WI38 (cell line): ENCODE data around the gene GPRC5D.

ENCODE experiments used
- H3K4me3 ChIP-seq: 2 replicates; pipeline ENCODE4 v1.5.1; 2011; ENCODE audit warnings: low read depth, mild to moderate bottlenecking, control low read depth, low read length
- CTCF ChIP-seq: IDR thresholded peaks from 2 replicates; pipeline ENCODE4 v1.5.1; 2012; ENCODE audit warnings: low read depth, mild to moderate bottlenecking, control low read depth, low read length

Gene GPRC5D

GRCh38 chr12:12952036-12952435, at the start of gene GPRC5D:
GPRC5D (minus strand) TSS chr12:12952170; CDS start chr12:12950384, 1,786 bp downstream.
- no peak for TF ChIP-seq CTCF
- H3K4me3 ChIP-seq: no peak within 1 kb of the TSS

- H3K4me3 ChIP-seq: peak overlapping the region; percentile 74
- TF ChIP-seq CTCF: no peak
Observed at GRCh38 chr12:13001775-13002040, 49.7 kb upstream of the GPRC5D start.

GRCh38 chr12:13000925-13001774, 49.2 kb upstream of the GPRC5D start:
- peak overlapping the region; percentile 74 for H3K4me3 ChIP-seq
- peak; percentile 10; the same call in 1 of the 2 replicates for TF ChIP-seq CTCF

GRCh38 chr12:13000616-13000924, 48.6 kb upstream of the GPRC5D start:
- TF ChIP-seq CTCF: no peak
- H3K4me3 ChIP-seq: peak overlapping the region; percentile 74

GRCh38 chr12:12999959-13000615, 48.1 kb upstream of the GPRC5D start, which contains the start of gene HEBP1:
HEBP1 (minus strand) TSS chr12:13000265; CDS start chr12:13000114, 151 bp downstream.
- peak within 1 kb of the TSS; percentile 90 for H3K4me3 ChIP-seq
- no peak for TF ChIP-seq CTCF

GRCh38 chr12:12999271-12999958, 47.4 kb upstream of the GPRC5D start:
- no peak for TF ChIP-seq CTCF
- peak overlapping the region; percentile 90 for H3K4me3 ChIP-seq

GRCh38 chr12:12998248-12998647, 46.3 kb upstream of the GPRC5D start:
- H3K4me3 ChIP-seq: peak overlapping the region; percentile 90
- no peak for TF ChIP-seq CTCF
